Keratinocyte (primary cell): Measurements from ENCODE around the gene SATB2. TPM values are rescaled to one million over a fixed set of nuclear protein-coding genes. Genes with fewer than 3 reads are reported as not detected.

Experiments used
- DNase-seq: peaks from one replicate; pipeline ENCODE4 v3.0.0-alpha.2; 2011; ENCODE audit warnings: low read depth, missing footprints, low spot score
- FAIRE-seq: peaks from 2 replicates; lab custom pipeline; 2011; peaks lifted over from hg19 to GRCh38; lab: Jason Lieb, UNC
- H2AFZ ChIP-seq: 2 replicates; pipeline ENCODE4 v1.6.0; 2012; ENCODE audit warnings: low read length, control low read depth, inconsistent platforms; ENCODE audit not compliant: control insufficient read depth
- H3K27ac ChIP-seq: 2 replicates; pipeline ENCODE4 v1.5.1; 2011; ENCODE audit warnings: low read length; ENCODE audit not compliant: control insufficient read depth, insufficient read depth
- H3K27me3 ChIP-seq: 3 replicates; pipeline ENCODE4 v1.6.0; 2011; ENCODE audit warnings: low read length; ENCODE audit not compliant: control insufficient read depth, insufficient read depth; ENCODE audit errors: extremely low read depth
- H3K36me3 ChIP-seq, 2 experiments: 2 replicates in 1 of 2; 3 replicates in 1 of 2; pipeline ENCODE4 v1.5.1; 2011; ENCODE audit warnings: low read length in 2 of 2, mild to moderate bottlenecking in 1 of 2; ENCODE audit not compliant: control insufficient read depth in 2 of 2, insufficient read depth in 2 of 2; ENCODE audit errors: extremely low read depth in 1 of 2
- H3K4me1 ChIP-seq: 3 replicates; pipeline ENCODE4 v1.5.1; 2011; ENCODE audit warnings: low read length; ENCODE audit not compliant: control insufficient read depth, insufficient read depth; ENCODE audit errors: extremely low read depth
- H3K4me2 ChIP-seq: 3 replicates; pipeline ENCODE4 v1.6.0; 2011; ENCODE audit warnings: low read depth, low read length; ENCODE audit not compliant: control insufficient read depth, insufficient read depth; ENCODE audit errors: extremely low read depth
- H3K4me3 ChIP-seq, 3 experiments: fragments of 200-600 bp in 1 of 3; sonication (generic) in 1 of 3; 2 replicates in 2 of 3; 3 replicates in 1 of 3; pipeline ENCODE4 v1.5.1; 2011 to 2016; ENCODE audit warnings: low read length in 3 of 3, mild to moderate bottlenecking in 3 of 3, control low read depth in 2 of 3, inconsistent platforms in 1 of 3, low read depth in 1 of 3, mixed read lengths in 1 of 3, mixed run types in 1 of 3, moderate library complexity in 1 of 3; ENCODE audit not compliant: control insufficient read depth in 2 of 3, insufficient read depth in 2 of 3; ENCODE audit errors: extremely low read depth in 1 of 3
- H3K79me2 ChIP-seq: 2 replicates; pipeline ENCODE4 v1.6.0; 2012; ENCODE audit warnings: low read length; ENCODE audit not compliant: control insufficient read depth, insufficient read depth
- H3K9ac ChIP-seq: 3 replicates; pipeline ENCODE4 v1.6.0; 2011; ENCODE audit warnings: low read length; ENCODE audit not compliant: control insufficient read depth, insufficient read depth; ENCODE audit errors: extremely low read depth
- H3K9me1 ChIP-seq: 3 replicates; pipeline ENCODE4 v1.6.0; 2011; ENCODE audit warnings: low read length; ENCODE audit not compliant: control insufficient read depth, insufficient read depth; ENCODE audit errors: extremely low read depth
- H3K9me3 ChIP-seq: 2 replicates; pipeline ENCODE4 v1.5.1; 2012; ENCODE audit warnings: low read depth, low read length; ENCODE audit not compliant: control insufficient read depth
- H4K20me1 ChIP-seq: 3 replicates; pipeline ENCODE4 v1.6.0; 2011; ENCODE audit warnings: low read length; ENCODE audit not compliant: control insufficient read depth, insufficient read depth; ENCODE audit errors: extremely low read depth
- EZH2 ChIP-seq: IDR thresholded peaks from one replicate; pipeline ENCODE4 v1.6.1; 2012; ENCODE audit warnings: inconsistent platforms, mild to moderate bottlenecking, low read length, moderate library complexity
- dilution Hi-C: fragments of 300-500 bp; cut with MboI; formaldehyde crosslinking; loops from one replicate; pipeline ENCODE4 v1.7.0; 2020; ENCODE audit warnings: low sequenced_read_pairs; ENCODE audit not compliant: extremely low pct_ligation_motif_present
- polyA plus RNA-seq, 5 experiments: library from polyadenylated mRNA; depleted of rRNA in 3 of 5; stranded (reverse) in 3 of 5; stranded (forward) in 1 of 5; unstranded in 1 of 5; fragments of >200 nt; gene quantifications; 1 replicate in 1 of 5; 2 replicates in 3 of 5; 3 replicates in 1 of 5; pipeline versions ENCODE4 v1.2.1 to v1.2.3, GENCODE V29; 2011 to 2012; ENCODE audit warnings: missing spikeins in 2 of 5, low read depth in 1 of 5, low replicate concordance in 1 of 5
- TF ChIP-seq, protein P1 (sequence below), 3 experiments: IDR thresholded peaks in 1 of 3; conservative IDR thresholded peaks in 1 of 3; optimal IDR thresholded peaks in 1 of 3; 2 replicates in 2 of 3; 3 replicates in 1 of 3; pipeline versions ENCODE3 to v1.5.1; 2011; ENCODE audit warnings: low read length in 3 of 3, mild to moderate bottlenecking in 3 of 3, moderate library complexity in 2 of 3, control low read depth in 1 of 3, inconsistent platforms in 1 of 3; ENCODE audit not compliant: insufficient read depth in 2 of 3; ENCODE audit errors: extremely low read depth in 1 of 3

The SATB2 gene
- polyA plus RNA-seq, 1 donor (not counting 4 experiments of a cell fraction or from before 2014, with no cell fraction given) = 1.4 TPM

GRCh38 chr2:199444749-199445148, 13.0 kb downstream of the SATB2 start:
- Histone ChIP-seq H3K27me3 (no peaks in the 10 kb centered on the region), H3K27ac (no peak overlapping the region), H3K4me2 (no peak overlapping the region), H3K4me3 (no peak overlapping the region), H3K9me1 (no peaks in the 10 kb centered on the region), H4K20me1 (no peaks in the 10 kb centered on the region), H3K4me1 (no peaks in the 10 kb centered on the region), H3K79me2 (no peaks in the 10 kb centered on the region), H2AFZ (no peak overlapping the region), H3K9me3 (no peaks in the 10 kb centered on the region), H3K36me3 (no peaks in the 10 kb centered on the region), H3K9ac (no peak overlapping the region)
- no peak for DNase-seq
- no peak for FAIRE-seq
- dilution Hi-C loops = no loop called here
- TF ChIP-seq, protein P1, sequence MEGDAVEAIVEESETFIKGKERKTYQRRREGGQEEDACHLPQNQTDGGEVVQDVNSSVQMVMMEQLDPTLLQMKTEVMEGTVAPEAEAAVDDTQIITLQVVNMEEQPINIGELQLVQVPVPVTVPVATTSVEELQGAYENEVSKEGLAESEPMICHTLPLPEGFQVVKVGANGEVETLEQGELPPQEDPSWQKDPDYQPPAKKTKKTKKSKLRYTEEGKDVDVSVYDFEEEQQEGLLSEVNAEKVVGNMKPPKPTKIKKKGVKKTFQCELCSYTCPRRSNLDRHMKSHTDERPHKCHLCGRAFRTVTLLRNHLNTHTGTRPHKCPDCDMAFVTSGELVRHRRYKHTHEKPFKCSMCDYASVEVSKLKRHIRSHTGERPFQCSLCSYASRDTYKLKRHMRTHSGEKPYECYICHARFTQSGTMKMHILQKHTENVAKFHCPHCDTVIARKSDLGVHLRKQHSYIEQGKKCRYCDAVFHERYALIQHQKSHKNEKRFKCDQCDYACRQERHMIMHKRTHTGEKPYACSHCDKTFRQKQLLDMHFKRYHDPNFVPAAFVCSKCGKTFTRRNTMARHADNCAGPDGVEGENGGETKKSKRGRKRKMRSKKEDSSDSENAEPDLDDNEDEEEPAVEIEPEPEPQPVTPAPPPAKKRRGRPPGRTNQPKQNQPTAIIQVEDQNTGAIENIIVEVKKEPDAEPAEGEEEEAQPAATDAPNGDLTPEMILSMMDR (optimal IDR thresholded peaks at IDR 0.05 in 1 of 3, IDR thresholded peaks at IDR 0.05 in 1 of 3, conservative IDR thresholded peaks at IDR 0.05 in 1 of 3; ENCODE audit: extremely low read depth in 1 of 3, insufficient read depth in 2 of 3, low read length in 3 of 3) = no peak
- no peak for TF ChIP-seq EZH2

GRCh38 chr2:199443589-199444130, 14.1 kb downstream of the SATB2 start:
- Histone ChIP-seq H3K27ac (no peak overlapping the region), H3K9ac (no peak overlapping the region), H4K20me1 (no peaks in the 10 kb centered on the region), H3K4me3 (no peak overlapping the region), H3K79me2 (no peaks in the 10 kb centered on the region), H3K4me1 (no peaks in the 10 kb centered on the region), H3K9me1 (no peaks in the 10 kb centered on the region), H3K36me3 (no peaks in the 10 kb centered on the region), H2AFZ (no peak overlapping the region), H3K9me3 (no peaks in the 10 kb centered on the region), H3K4me2 (no peak overlapping the region), H3K27me3 (no peaks in the 10 kb centered on the region)
- dilution Hi-C loops = no loop called here
- TF ChIP-seq EZH2 = no peak
- TF ChIP-seq, protein P1 (optimal IDR thresholded peaks at IDR 0.05 in 1 of 3, IDR thresholded peaks at IDR 0.05 in 1 of 3, conservative IDR thresholded peaks at IDR 0.05 in 1 of 3; ENCODE audit: extremely low read depth in 1 of 3, insufficient read depth in 2 of 3, low read length in 3 of 3) = no peak
- no peak for DNase-seq
- FAIRE-seq = no peak
